ENCODE measurements around the gene HIBCH. TPM values are rescaled to one million over a fixed set of nuclear protein-coding genes. Genes with fewer than 3 reads are reported as not detected.
"Not testable (repeated sequence)": the region's sequence is repeated elsewhere in the genome, so short reads cannot be mapped to it uniquely, and the experiment has no call there.

HIBCH gene
- total RNA-seq, 1 donor from 2014 or later = 33.7 TPM

GRCh38 chr2:190303647-190304046 is 16.0 kb downstream of the HIBCH start:
- Mint-ChIP-seq H3K27me3 (ENCODE audit: low read depth) (no peaks in the 10 kb centered on the region), H3K4me3 (no peak overlapping the region), H3K36me3 (ENCODE audit: low read depth) (peaks cover 33% of the 10 kb centered on the region), H3K27ac (ENCODE audit: unreplicated experiment) (no peak overlapping the region), H3K9me3 (peaks cover 6% of the 10 kb centered on the region), H3K4me1 (peaks cover 6% of the 10 kb centered on the region)
- TF ChIP-seq, protein P1, sequence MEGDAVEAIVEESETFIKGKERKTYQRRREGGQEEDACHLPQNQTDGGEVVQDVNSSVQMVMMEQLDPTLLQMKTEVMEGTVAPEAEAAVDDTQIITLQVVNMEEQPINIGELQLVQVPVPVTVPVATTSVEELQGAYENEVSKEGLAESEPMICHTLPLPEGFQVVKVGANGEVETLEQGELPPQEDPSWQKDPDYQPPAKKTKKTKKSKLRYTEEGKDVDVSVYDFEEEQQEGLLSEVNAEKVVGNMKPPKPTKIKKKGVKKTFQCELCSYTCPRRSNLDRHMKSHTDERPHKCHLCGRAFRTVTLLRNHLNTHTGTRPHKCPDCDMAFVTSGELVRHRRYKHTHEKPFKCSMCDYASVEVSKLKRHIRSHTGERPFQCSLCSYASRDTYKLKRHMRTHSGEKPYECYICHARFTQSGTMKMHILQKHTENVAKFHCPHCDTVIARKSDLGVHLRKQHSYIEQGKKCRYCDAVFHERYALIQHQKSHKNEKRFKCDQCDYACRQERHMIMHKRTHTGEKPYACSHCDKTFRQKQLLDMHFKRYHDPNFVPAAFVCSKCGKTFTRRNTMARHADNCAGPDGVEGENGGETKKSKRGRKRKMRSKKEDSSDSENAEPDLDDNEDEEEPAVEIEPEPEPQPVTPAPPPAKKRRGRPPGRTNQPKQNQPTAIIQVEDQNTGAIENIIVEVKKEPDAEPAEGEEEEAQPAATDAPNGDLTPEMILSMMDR (conservative IDR thresholded peaks at IDR 0.05) = no peak
- no peak for DNase-seq (ENCODE audit: low read depth, low spot score)

GRCh38 chr2:190302052-190302451 is 17.6 kb downstream of the HIBCH start:
- TF ChIP-seq, protein P1 (conservative IDR thresholded peaks at IDR 0.05) = no peak
- Mint-ChIP-seq H3K27ac (ENCODE audit: unreplicated experiment) (no peak overlapping the region), H3K36me3 (ENCODE audit: low read depth) (peaks cover 36% of the 10 kb centered on the region), H3K27me3 (ENCODE audit: low read depth) (no peaks in the 10 kb centered on the region), H3K9me3 (peaks cover 9% of the 10 kb centered on the region), H3K4me1 (peaks cover 6% of the 10 kb centered on the region), H3K4me3 (no peak overlapping the region)
- DNase-seq (ENCODE audit: low read depth, low spot score) = no peak

- Mint-ChIP-seq H3K27ac (ENCODE audit: unreplicated experiment) (no peak overlapping the region), H3K9me3 (peaks cover 9% of the 10 kb centered on the region), H3K27me3 (ENCODE audit: low read depth) (no peaks in the 10 kb centered on the region), H3K36me3 (ENCODE audit: low read depth) (peaks cover 41% of the 10 kb centered on the region), H3K4me3 (no peak overlapping the region), H3K4me1 (peaks cover 6% of the 10 kb centered on the region)
- no peak for DNase-seq (ENCODE audit: low read depth, low spot score)
- TF ChIP-seq, protein P1 (conservative IDR thresholded peaks at IDR 0.05) = no peak
Measured at GRCh38 chr2:190301032-190301431, 18.6 kb downstream of the HIBCH start.

- H3K27ac Mint-ChIP-seq (ENCODE audit: unreplicated experiment); H3K4me3 Mint-ChIP-seq; H3K9me3 Mint-ChIP-seq; DNase-seq (ENCODE audit: low read depth, low spot score); H3K4me1 Mint-ChIP-seq; H3K27me3 Mint-ChIP-seq (ENCODE audit: low read depth): not testable (repeated sequence)
- H3K36me3 Mint-ChIP-seq (ENCODE audit: low read depth) = peaks cover 43% of the 10 kb centered on the region
Measured at GRCh38 chr2:190297880-190298279, 21.7 kb downstream of the HIBCH start.

DNA sequence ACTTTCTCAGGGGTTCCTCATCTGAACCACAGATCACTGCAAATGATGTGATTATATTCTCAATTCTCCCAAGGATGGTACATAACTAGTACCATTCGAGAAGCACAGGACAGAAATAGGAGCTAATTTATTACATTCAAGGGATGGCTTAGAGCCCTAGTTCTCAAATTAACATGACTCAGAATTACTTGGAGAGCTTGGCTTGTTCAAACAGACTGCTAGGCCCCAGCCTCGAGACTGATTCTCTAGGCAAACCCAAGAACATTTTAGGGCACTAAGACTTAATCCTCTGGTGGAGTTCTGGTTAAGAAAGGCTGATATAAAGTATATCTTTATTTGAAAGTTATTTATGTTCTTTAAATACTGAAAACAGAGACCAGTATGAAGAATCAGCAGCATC is 35.8 kb downstream of the HIBCH start:
- no peak for DNase-seq (ENCODE audit: low read depth, low spot score)
- Mint-ChIP-seq H3K4me3 (no peak overlapping the region), H3K9me3 (no peaks in the 10 kb centered on the region), H3K36me3 (ENCODE audit: low read depth) (peaks cover 28% of the 10 kb centered on the region), H3K4me1 (no peaks in the 10 kb centered on the region), H3K27ac (ENCODE audit: unreplicated experiment) (no peak overlapping the region), H3K27me3 (ENCODE audit: low read depth) (no peaks in the 10 kb centered on the region)
- TF ChIP-seq, protein P1 (conservative IDR thresholded peaks at IDR 0.05) = no peak

GRCh38 chr2:190280565-190281350 is 38.9 kb downstream of the HIBCH start:
- no peaks in the 10 kb centered on the region for H3K4me1 Mint-ChIP-seq
- H3K27ac Mint-ChIP-seq (ENCODE audit: unreplicated experiment) = no peak overlapping the region
- no peaks in the 10 kb centered on the region for H3K27me3 Mint-ChIP-seq (ENCODE audit: low read depth)
- TF ChIP-seq, protein P1 (conservative IDR thresholded peaks at IDR 0.05) = no peak
- H3K36me3 Mint-ChIP-seq (ENCODE audit: low read depth) = peaks cover 31% of the 10 kb centered on the region
- H3K9me3 Mint-ChIP-seq = peaks cover 3% of the 10 kb centered on the region
- no peak overlapping the region for H3K4me3 Mint-ChIP-seq
- DNase-seq (ENCODE audit: low read depth, low spot score) = no peak

DNA sequence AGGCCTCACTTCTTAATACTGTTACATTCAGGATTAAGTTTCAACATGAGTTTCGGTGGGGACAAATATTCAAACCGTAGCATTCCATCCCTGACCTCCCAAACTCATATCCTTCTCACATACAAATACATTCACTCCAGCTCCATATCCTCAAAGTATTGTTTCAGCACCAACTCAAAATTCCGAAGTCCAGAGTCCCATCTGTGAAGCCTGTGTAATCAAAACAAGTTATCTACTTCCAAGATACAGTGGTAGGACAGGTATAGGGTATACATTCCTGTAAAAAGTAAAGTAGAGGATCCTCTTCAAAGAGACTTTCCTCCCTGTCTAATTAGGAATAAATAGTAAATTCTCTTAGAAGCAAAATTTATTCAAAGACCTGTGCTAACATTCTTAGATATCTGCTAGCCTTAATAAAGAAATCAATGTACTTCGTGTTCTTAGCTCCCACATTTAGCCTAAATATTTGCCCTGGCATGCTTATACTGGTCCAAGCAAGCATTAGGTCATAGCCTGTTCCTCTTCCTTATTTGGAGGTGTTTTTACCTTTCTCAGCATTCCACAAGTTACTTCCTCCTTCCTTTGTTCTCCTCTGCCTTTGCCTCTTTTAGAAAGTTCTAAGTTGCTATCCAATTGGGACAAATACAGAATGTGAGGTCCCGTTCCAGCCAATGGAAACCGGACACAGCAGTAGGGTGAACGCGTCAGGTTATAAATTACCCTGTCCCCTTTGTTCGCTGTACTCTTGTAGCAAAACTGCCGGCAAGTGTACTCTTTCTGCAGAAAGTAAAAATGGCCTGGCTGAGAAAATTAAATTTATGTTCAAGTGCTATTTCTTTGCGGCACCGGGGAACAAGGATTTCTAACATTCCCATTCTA is 40.1 kb downstream of the HIBCH start:
- peaks cover 32% of the 10 kb centered on the region for H3K36me3 Mint-ChIP-seq (ENCODE audit: low read depth)
- H3K9me3 Mint-ChIP-seq; H3K4me3 Mint-ChIP-seq; H3K27ac Mint-ChIP-seq (ENCODE audit: unreplicated experiment); H3K27me3 Mint-ChIP-seq (ENCODE audit: low read depth); DNase-seq (ENCODE audit: low read depth, low spot score); H3K4me1 Mint-ChIP-seq: not testable (repeated sequence)

Measured in neural crest cell (in vitro differentiated cells).